Upper lobe of left lung (tissue), 6 donors: ENCODE measurements around the gene ZNF76. TPM values are rescaled to one million over a fixed set of nuclear protein-coding genes. Genes with fewer than 3 reads are reported as not detected.
A peak's percentile ranks its signal among the peaks of the same experiment; 100 is the strongest.

Experiments
- ATAC-seq, 2 donors: fragments of 200-7000 bp; cut with Tn5 transposase; one replicate each; pipeline ENCODE4 v1.9.1; 2022; ENCODE audit warnings: mild to moderate bottlenecking in 2 of 2, moderate library complexity in 2 of 2; ENCODE audit not compliant: low FRiP score in 2 of 2
- DNase-seq, 2 donors: peaks; one replicate each; pipeline ENCODE4 v3.0.0-alpha.2; 2019 to 2020
- H3K27ac ChIP-seq, 4 donors: fragments of 200-600 bp; sonication (generic); one replicate each; pipeline ENCODE4 v1.5.1; 2016 to 2019
- H3K27me3 ChIP-seq, 4 donors: fragments of 200-600 bp; sonication (generic); one replicate each; pipeline ENCODE4 v1.5.1; 2017 to 2019
- H3K36me3 ChIP-seq, 4 donors: fragments of 200-600 bp; sonication (generic); one replicate each; pipeline ENCODE4 v1.5.1; 2016 to 2019
- H3K4me1 ChIP-seq, 4 donors: fragments of 200-600 bp; sonication (generic); one replicate each; pipeline ENCODE4 v1.5.1; 2018 to 2019
- H3K4me3 ChIP-seq, 4 donors: fragments of 200-600 bp; sonication (generic); one replicate each; pipeline ENCODE4 v1.5.1; 2017 to 2019; ENCODE audit warnings: mild to moderate bottlenecking in 2 of 4, moderate library complexity in 1 of 4
- H3K9me3 ChIP-seq, 4 donors: fragments of 200-600 bp; sonication (generic); one replicate each; pipeline ENCODE4 v1.5.1; 2018 to 2019
- EP300 ChIP-seq, 4 donors: sonication (generic); formaldehyde crosslinking; IDR thresholded peaks; one replicate each; pipeline ENCODE4 v1.5.1; 2017; ENCODE audit warnings: antibody characterized with exemption in 4 of 4, control low read depth in 2 of 4
- POLR2A ChIP-seq, 4 donors: fragments of 450-650 bp; IDR thresholded peaks; one replicate each; pipeline ENCODE4 v1.5.1; 2016 to 2017; ENCODE audit warnings: antibody characterized with exemption in 4 of 4, mild to moderate bottlenecking in 2 of 4
- POLR2AphosphoS5 ChIP-seq, 2 donors: sonication (generic); formaldehyde crosslinking; IDR thresholded peaks; one replicate each; pipeline ENCODE4 v1.5.1; 2017; ENCODE audit warnings: antibody characterized with exemption in 2 of 2
- WGBS, 2 donors: methylation state at CpG; one replicate each; pipeline ENCODE4 v1.1.5; 2017 to 2018; 5-methylcytosine and 5-hydroxymethylcytosine counted together
- total RNA-seq, 6 donors: library from RNA; depleted of rRNA in 4 of 6; stranded (reverse); fragments of >200 nt in 4 of 6; gene quantifications; one replicate each; pipeline versions ENCODE4 v1.1.0 to v1.2.1, GENCODE V29; 2016 to 2021
- TF ChIP-seq, protein P1 (sequence below), 6 experiments: fragments of 450-650 bp in 4 of 6; fragments of 200-600 bp in 2 of 6; sonication (generic) in 2 of 6; IDR thresholded peaks; one replicate each; pipeline ENCODE4 v1.5.1; 2016 to 2019; ENCODE audit warnings: antibody characterized with exemption in 6 of 6
- donor health status: DM: no; HTN: no; CAD: no; lungs with moderate emphysema.
- donor health status: DM: no; HTN: yes; CAD: no; lungs with severe emphysema.

ZNF76 gene
- total RNA-seq = 100 to 1,000 TPM in 2 of 6 donors, 10 to 100 TPM in 4; 26.8 to 242 (median 38.1) TPM

DNA sequence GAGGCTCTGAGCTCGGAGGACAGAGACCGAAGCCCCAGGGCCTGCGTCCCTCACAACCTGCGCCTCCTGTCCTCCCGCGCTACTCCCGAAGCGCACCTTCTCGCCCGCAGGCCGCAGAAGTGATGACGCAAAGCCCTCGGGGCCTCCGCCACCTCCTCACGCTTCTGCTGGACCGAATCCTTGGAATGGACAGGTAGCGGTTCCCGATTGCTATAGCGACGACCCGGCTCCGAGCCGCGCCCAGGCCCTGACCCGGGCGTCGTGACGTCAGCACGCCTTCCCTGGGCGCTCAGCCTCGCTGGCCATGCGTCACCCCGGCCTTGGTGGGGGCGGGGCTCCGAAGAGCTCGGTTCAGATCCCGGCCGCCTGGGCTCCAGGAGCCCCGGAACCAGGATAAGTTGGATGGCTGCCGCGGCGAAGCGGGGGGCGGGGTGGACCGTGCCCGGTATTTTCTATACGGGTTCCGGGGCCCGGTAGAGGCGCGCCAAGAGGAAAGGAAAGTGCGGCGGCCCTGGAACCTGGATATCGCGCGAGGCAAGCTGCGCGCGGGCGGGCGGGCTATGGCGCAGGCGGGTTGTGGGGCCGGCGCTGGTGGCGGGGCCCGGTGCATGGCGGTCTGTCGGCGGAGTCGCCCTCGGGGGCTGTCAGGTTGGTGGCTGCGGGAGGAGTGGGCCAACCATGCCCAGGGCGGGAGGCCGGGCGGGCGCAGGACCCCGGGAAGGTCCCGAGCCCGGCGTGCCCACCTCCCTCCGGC lies at the start of gene ZNF76:
Gene ZNF76 (plus strand): TSS at position 542 of the 754 bp plus-strand sequence. CDS start 21,417 bp downstream, outside the sequence.
- peak; percentile 99 for DNase-seq
- ATAC-seq = peak; percentile 96 to 98
- Histone ChIP-seq H3K27me3 (no peaks in the 10 kb centered on the region), H3K4me3 (peak within 1 kb of the TSS; percentile 71 to 93 (median 87)), H3K4me1 (peaks cover 13 to 34% (median 26%) of the 10 kb centered on the region in 4 donors), H3K9me3 (no peaks in the 10 kb centered on the region), H3K27ac (peak within 1 kb of the TSS; percentile 94 to 98 (median 96)), H3K36me3 (no peaks in the 10 kb centered on the region)
- TF ChIP-seq, protein P1, sequence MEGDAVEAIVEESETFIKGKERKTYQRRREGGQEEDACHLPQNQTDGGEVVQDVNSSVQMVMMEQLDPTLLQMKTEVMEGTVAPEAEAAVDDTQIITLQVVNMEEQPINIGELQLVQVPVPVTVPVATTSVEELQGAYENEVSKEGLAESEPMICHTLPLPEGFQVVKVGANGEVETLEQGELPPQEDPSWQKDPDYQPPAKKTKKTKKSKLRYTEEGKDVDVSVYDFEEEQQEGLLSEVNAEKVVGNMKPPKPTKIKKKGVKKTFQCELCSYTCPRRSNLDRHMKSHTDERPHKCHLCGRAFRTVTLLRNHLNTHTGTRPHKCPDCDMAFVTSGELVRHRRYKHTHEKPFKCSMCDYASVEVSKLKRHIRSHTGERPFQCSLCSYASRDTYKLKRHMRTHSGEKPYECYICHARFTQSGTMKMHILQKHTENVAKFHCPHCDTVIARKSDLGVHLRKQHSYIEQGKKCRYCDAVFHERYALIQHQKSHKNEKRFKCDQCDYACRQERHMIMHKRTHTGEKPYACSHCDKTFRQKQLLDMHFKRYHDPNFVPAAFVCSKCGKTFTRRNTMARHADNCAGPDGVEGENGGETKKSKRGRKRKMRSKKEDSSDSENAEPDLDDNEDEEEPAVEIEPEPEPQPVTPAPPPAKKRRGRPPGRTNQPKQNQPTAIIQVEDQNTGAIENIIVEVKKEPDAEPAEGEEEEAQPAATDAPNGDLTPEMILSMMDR (IDR thresholded peaks at IDR 0.05) = peak in 3 of 6 experiments; percentile 35 to 75 (median 52)
- TF ChIP-seq POLR2AphosphoS5 (IDR thresholded peaks at IDR 0.05) (peak; percentile 78 to 82), POLR2A (IDR thresholded peaks at IDR 0.05) (peak in 3 of 4 donors; percentile 53 to 78 (median 63)), EP300 (IDR thresholded peaks at IDR 0.05) (peak in 1 of 4 donors; percentile 81)
- 0% methylated on average over 2 to 49 of the region's 82 CpGs for WGBS, 2 donors

DNA sequence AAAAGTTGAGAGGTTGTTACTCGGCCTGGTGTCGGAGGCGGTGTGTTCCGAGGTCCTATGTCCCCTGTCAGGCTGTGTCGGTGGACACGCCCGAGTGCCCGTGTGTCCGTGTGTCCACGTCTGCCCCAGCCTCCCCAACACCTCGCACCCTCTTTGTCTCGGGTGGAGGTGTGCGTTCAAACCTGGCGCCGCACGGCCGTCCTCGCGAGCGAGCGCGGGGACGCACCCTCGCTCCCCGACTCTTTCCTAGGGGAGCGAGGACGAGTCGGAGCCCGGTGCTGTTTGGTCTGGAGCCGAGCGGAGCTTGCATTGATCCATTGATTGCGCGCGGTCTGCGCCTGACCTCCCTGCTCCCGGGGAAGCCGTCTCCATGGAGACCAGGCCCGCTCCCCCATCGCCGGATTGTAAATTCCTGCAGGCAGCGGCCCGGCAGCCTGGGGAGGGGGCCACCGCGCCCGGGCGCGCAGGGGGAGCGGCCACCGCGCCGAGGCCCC lies 46.2 kb upstream of the ZNF76 start:
- Histone ChIP-seq H3K4me1 (peaks cover 16 to 27% (median 20%) of the 10 kb centered on the region in 4 donors), H3K36me3 (no peaks in the 10 kb centered on the region), H3K4me3 (peak overlapping the region in 3 of 4 donors; percentile 47 to 63 (median 57)), H3K27ac (no peak overlapping the region), H3K9me3 (no peaks in the 10 kb centered on the region), H3K27me3 (peaks cover 0 to 29% (median 11%) of the 10 kb centered on the region in 4 donors)
- no peak for TF ChIP-seq POLR2A (IDR thresholded peaks at IDR 0.05)
- TF ChIP-seq, protein P1 (IDR thresholded peaks at IDR 0.05) = no peak
- no peak for TF ChIP-seq POLR2AphosphoS5 (IDR thresholded peaks at IDR 0.05)
- TF ChIP-seq EP300 (IDR thresholded peaks at IDR 0.05) = no peak
- ATAC-seq (no peak), DNase-seq (peak in 1 of 2 donors; percentile 62)
- WGBS, 2 donors = 17 to 25% methylated on average over 20 to 51 of the region's 51 CpGs

DNA sequence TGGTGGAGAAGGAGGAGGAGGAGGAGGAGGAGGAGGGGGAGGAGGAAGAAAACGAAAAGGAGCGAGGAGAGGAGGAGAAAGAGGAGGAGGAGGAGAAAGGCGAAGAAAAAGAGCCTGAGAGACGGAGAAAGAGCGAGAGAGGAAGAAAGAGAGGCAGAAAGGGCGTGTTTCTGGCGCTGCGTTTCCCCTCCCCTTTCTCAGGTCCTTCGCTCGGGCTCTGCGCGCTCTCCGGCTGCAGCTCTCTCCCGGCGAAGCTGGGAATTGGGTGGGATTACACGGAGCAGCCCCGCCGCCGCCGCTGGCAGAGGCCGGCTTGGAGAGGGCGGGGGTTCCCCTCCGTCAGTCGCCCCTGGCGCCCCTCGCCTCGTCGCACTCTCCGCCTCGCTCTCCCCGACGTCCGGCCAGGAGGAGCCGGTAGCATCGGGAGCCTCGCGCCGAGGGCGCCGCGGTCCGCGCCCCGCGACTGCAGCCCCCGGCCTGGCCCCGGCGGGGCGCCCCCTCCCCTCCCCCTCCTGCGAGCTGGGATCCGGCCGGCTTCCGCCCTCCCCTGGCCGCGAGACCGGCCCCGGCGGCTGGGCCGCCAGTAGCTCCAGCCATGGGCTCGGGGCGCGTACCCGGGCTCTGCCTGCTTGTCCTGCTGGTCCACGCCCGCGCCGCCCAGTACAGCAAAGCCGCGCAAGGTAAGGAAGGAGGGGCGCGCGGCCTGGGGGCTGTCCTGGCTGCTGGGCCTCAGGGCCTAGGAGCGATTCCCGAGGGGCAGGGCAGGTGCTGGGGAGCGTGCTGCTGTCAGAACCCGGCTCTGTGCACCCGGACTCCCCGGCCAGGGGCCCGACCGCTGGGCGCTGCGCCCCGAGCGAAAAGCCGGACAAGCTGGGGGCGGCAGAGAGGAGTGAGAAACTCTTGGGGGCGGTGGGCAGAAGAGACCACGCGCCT lies 45.4 kb upstream of the ZNF76 start, which contains the start of gene SCUBE3:
Gene SCUBE3 (plus strand): TSS at position 133 of the 933 bp plus-strand sequence. CDS start 463 bp downstream, at position 596.
- no peak for TF ChIP-seq POLR2A (IDR thresholded peaks at IDR 0.05)
- no peak for TF ChIP-seq POLR2AphosphoS5 (IDR thresholded peaks at IDR 0.05)
- TF ChIP-seq EP300 (IDR thresholded peaks at IDR 0.05) = no peak
- TF ChIP-seq, protein P1 (IDR thresholded peaks at IDR 0.05) = no peak
- Histone ChIP-seq H3K4me1 (peaks cover 16 to 31% (median 20%) of the 10 kb centered on the region in 4 donors), H3K9me3 (no peaks in the 10 kb centered on the region), H3K27ac (no peak within 1 kb of the TSS), H3K36me3 (no peaks in the 10 kb centered on the region), H3K4me3 (peak within 1 kb of the TSS; percentile 39 to 63 (median 52)), H3K27me3 (peaks cover 0 to 29% (median 11%) of the 10 kb centered on the region in 4 donors)
- WGBS, 2 donors = 0 to 2% methylated on average over 20 to 64 of the region's 89 CpGs
- ATAC-seq (peak in 1 of 2 donors; percentile 46), DNase-seq (peak in 1 of 2 donors; percentile 88)

DNA sequence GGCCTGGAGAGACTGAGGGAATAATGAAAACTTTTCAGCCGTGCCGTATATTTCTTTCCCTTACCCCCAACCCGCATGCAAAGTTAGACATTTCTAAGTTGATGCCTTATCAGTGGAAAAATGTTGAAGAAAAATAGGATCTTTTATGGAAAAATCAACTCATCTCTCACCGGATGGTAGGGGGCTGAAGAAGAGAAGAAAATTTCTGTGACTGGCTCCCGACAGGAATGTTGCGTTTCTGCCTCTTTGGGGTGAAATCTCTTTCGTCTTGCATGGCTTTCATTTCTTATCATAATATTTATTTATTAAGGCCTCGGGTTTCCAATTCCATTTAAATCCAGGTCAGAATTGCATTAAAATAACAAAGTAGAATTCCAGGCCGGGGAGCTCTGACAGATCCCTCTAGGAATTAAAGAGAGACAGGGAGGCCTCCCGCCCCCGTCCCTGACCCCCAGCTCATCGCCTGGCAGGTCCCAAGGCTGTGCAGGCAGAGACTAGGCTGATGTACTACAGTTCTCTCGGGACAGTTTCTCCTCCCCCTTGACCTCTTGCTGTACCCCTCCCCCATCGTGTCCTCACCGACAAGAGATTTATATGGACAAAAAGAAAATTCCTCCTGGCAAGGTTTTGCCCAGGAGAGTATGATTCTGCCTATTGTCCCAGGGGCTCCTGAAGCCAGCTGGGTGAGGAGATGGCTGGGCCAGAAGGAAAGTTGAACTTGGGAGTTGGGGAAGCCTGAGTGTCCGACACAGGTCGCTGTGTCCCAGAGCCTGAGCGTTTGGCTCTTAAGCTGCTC lies 44.5 kb upstream of the ZNF76 start:
- TF ChIP-seq, protein P1 (IDR thresholded peaks at IDR 0.05) = no peak
- no peak for TF ChIP-seq POLR2AphosphoS5 (IDR thresholded peaks at IDR 0.05)
- no peak for TF ChIP-seq POLR2A (IDR thresholded peaks at IDR 0.05)
- TF ChIP-seq EP300 (IDR thresholded peaks at IDR 0.05) = no peak
- H3K4me1 ChIP-seq = peaks cover 16 to 31% (median 20%) of the 10 kb centered on the region in 4 donors
- 55 to 58% methylated on average over 18 of the region's 18 CpGs for WGBS, 2 donors
- no peak for DNase-seq
- H3K4me3 ChIP-seq = peak overlapping the region in 1 of 4 donors; percentile 63
- peaks cover 0 to 29% (median 11%) of the 10 kb centered on the region in 4 donors for H3K27me3 ChIP-seq
- H3K27ac ChIP-seq = no peak overlapping the region
- H3K36me3 ChIP-seq = no peaks in the 10 kb centered on the region
- H3K9me3 ChIP-seq = no peaks in the 10 kb centered on the region
- ATAC-seq = no peak
